Retina (tissue), 1 donor: ENCODE measurements around the gene INPP4B.
"Not testable (repeated sequence)": the region's sequence is repeated elsewhere in the genome, so short reads cannot be mapped to it uniquely, and the experiment has no call there.

Source experiments
- DNase-seq: peaks from one replicate; pipeline ENCODE4 v3.0.0-alpha.2; 2016

INPP4B gene

GRCh38 chr4:142539796-142540482, 306.2 kb downstream of the INPP4B start:
- DNase-seq = no peak

DNA sequence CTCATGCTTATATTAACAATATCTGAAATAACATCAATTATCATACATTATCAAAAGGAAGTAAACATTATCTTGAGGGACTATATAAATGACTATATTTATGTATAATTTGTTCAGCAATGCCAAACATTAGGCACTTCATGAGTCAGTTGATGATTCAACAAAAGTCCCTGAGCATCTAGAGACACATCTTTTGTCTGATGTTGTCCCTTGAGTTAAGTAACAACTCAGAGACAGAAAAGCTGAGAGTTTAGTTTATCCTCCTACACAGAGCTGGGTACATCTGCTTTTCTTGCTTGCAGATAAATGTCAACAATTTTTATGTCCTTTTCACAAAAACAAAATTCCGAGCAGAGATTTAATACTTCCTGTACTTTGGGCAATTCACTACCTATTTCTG, 311.1 kb downstream of the INPP4B start:
- no peak for DNase-seq

DNA sequence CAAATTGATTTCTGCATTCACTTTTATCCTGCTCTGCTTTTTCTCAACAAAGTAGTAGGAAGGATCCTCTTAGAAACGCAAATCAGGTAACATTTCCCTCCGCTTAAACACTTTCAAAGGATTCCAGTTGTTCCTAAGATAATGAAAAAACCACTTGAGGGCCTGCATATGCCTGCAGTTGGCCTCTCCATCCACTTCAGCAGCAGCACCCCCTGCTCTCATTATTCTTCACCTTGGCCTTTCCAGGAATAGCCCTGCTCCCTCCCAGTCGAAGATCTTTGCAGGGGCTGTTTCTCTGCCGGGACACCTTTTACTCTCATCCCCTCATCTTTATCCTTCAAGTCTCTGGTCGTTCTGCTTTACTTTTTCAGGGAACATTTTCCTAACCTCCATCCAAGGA, 314.0 kb downstream of the INPP4B start:
- DNase-seq = no peak

- no peak for DNase-seq
These were observed 315.4 kb downstream of the INPP4B start for GRCh38 chr4:142530728-142531127.

DNA sequence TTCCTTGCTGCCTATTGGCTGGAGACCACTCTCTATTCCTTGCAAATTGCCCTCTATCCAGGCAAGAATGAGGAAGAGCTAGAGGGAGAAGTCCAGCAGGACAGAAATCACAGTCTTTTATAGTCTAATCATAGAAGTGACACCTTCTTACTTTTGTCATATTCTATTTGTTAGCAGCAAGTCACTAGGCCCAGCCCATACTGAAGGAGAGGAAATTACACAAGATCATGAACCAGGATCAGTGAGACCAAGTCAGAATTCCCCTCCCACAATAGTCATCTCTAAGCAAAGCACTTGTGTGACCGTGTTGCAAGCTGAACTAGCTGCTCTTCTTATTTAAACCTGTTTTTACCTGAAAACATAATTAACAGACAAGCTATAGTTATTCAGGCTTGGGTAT, 317.7 kb downstream of the INPP4B start:
- DNase-seq = no peak

GRCh38 chr4:142523111-142523510, 323.0 kb downstream of the INPP4B start:
- no peak for DNase-seq

DNA sequence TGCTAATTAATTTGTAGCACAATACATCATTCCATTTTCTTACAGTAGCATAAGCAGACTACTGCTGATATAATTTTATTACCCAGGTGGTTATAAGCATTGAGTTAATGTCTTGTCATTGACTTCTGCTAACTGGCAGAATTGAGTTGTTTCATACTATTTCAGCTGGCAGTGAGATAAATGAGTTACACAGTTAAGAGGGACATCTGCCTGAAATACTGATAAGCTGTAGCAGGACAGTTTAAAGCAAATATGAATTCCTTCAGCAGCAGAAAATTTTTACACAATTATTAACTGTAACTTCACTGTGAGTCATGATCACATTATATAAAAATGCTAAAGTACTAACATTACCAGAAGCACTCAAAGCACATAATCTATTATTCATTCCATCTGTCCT, 326.8 kb downstream of the INPP4B start:
- no peak for DNase-seq

GRCh38 chr4:142516686-142517526, 329.2 kb downstream of the INPP4B start:
- peak; percentile 3 for DNase-seq

GRCh38 chr4:142512161-142512560, 333.9 kb downstream of the INPP4B start:
- no peak for DNase-seq

- DNase-seq = no peak
These were observed 336.2 kb downstream of the INPP4B start for GRCh38 chr4:142509881-142510280.

GRCh38 chr4:142509381-142509780, 336.7 kb downstream of the INPP4B start:
- DNase-seq = not testable (repeated sequence)

- no peak for DNase-seq
These were observed 345.1 kb downstream of the INPP4B start for GRCh38 chr4:142500966-142501365.

DNA sequence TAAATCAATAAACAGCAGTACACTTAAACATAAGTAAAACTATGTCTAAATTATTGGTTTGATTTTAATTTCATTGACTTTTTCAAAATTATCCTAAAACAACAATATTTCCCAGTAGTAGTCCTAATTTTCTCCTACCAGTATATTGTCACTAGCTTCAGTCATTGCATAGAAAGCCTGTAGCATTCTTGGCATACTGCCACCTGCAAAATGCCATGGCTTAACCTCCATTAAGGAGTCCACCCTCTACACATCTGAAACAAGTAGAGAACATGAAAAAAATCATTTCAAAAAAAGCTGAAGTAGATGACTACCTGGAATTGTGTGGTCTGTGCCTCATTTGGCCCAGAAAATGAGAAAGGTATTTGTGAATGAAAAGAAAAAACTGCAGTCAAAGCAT, 348.5 kb downstream of the INPP4B start:
- no peak for DNase-seq

- DNase-seq = no peak
These were observed 352.6 kb downstream of the INPP4B start for GRCh38 chr4:142493255-142494110.

- no peak for DNase-seq
These were observed 360.6 kb downstream of the INPP4B start for GRCh38 chr4:142485452-142485851.

DNA sequence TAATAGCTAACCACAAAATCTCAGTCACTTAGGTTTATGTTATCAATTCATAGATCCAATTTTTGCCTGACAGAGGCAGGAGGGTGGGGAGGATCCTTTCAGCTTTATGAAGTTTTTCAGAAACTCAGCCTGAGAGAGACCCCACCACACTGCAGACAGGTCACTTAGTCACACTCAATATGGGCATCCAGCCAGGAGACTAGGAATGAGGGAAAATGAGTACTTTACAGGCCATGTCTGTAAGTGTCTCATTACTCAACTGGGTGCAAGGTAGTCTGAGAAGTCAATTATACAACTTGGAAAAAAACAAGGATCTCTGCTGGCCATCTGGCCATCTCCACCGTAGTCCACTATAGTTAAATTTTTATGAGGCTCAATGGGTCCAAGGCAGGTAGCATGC, 365.9 kb downstream of the INPP4B start:
- no peak for DNase-seq

- DNase-seq = no peak
These were observed 370.4 kb downstream of the INPP4B start for GRCh38 chr4:142475663-142476062.

- DNase-seq = no peak
These were observed 371.6 kb downstream of the INPP4B start for GRCh38 chr4:142474398-142475087.

DNA sequence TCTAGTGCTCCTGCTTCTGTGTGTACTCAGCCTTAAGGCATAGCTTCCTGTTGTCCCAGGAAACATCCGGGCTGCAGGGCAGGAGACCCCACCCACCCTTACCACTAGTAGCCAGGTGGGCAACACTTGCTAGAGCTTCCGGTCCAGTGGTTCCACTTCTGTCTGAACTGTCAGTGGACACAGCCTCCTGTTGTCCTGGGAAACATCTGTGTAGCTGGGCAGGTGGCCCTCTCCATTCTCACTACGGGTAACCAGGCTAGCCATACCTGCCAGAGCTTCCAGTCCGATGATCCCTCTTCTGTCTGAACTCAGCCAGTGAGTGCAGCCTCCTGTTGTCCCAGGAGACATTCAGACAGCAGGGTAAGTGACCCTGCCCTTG, 372.2 kb downstream of the INPP4B start:
- no peak for DNase-seq

DNA sequence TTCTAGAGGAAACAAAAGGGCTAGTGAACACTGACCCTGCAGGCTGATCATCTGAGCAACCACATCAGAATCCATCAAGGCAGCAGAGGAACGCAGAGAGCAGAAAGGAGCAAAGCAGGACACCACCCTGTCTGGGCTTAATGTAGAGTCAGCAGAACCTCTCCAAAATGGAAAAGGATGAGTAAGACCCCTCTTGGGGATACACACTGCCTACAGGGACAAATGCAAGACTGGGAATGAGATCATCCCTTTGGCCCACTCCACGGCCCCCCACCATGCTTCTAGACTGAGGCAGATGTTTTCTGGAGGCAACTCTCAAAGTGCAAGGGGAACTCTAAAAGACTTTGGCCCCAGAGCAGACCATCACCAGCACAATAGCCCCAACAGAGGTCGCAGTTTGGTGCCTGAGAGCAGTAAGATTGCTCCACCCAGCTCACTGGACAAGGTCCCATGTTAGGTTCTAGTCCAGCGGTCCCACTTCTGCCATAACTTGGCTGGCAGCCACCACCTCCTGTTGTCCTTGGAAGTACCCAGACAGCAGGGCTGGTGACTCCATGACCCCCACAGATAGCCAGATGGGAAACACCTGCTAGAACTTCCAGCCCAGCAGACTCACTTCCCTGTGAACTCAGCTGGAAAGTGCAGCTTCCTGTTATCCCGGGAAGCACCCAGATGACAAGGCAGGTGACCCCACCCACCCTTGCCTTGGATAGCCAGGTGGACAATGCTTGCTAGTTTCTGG, 372.7 kb downstream of the INPP4B start:
- no peak for DNase-seq

GRCh38 chr4:142467088-142467487, 379.0 kb downstream of the INPP4B start:
- DNase-seq = no peak

- no peak for DNase-seq
These were observed 380.6 kb downstream of the INPP4B start for GRCh38 chr4:142465526-142465925.
